PC-3 (cell line): ENCODE data around the gene TMTC2. TPM values are rescaled to one million over a fixed set of nuclear protein-coding genes. Genes with fewer than 3 reads are reported as not detected.

Experiments
- ATAC-seq: fragments of 200-7000 bp; cut with Tn5 transposase; 2 replicates; pipeline ENCODE4 v1.9.1; 2020; ENCODE audit warnings: mild to moderate bottlenecking, moderate library complexity
- BruUV-seq: library from RNA; stranded (reverse); fragments of 400-500 nt; replicated peaks from 2 replicates; lab custom pipeline; 2021; lab: Mats Ljungman, UMichigan
- CTCF ChIA-PET: fragments of 300-600 bp; sonication (Branson Sonifier 250); formaldehyde crosslinking; loops from one replicate; lab custom pipeline; 2022; ENCODE audit warnings: antibody characterized with exemption; lab: Charles Lee
- POLR2A ChIA-PET: fragments of 300-600 bp; sonication (Branson Sonifier 250); formaldehyde crosslinking; loops from one replicate; lab custom pipeline; 2022; ENCODE audit warnings: antibody characterized with exemption; ENCODE audit not compliant: unreplicated experiment; lab: Charles Lee
- DNase-seq: peaks from one replicate; pipeline ENCODE4 v3.0.0-alpha.2; 2015
- H2AFZ ChIP-seq: fragments of 300-600 bp; sonication (generic); 2 replicates; pipeline ENCODE4 v1.6.0; 2016; ENCODE audit warnings: antibody characterized with exemption, low read length
- H3F3A ChIP-seq: fragments of 300-600 bp; sonication (generic); one replicate; pipeline ENCODE4 v1.6.0; 2017; ENCODE audit warnings: antibody characterized with exemption, low read length, control low read depth, mild to moderate bottlenecking; ENCODE audit not compliant: unreplicated experiment
- H3K27ac ChIP-seq: fragments of 300-600 bp; sonication (generic); 2 replicates; pipeline ENCODE4 v1.5.1; 2016; ENCODE audit warnings: mild to moderate bottlenecking, low read length
- H3K27me3 ChIP-seq: fragments of 300-600 bp; sonication (generic); 2 replicates; pipeline ENCODE4 v1.6.1; 2016; ENCODE audit warnings: low read length, mixed read lengths
- H3K36me3 ChIP-seq: fragments of 300-600 bp; sonication (generic); 2 replicates; pipeline ENCODE4 v1.6.1; 2016; ENCODE audit warnings: low read depth, mixed run types, low read length, mixed read lengths
- H3K4me1 ChIP-seq: fragments of 300-600 bp; sonication (generic); 2 replicates; pipeline ENCODE4 v1.5.1; 2016; ENCODE audit warnings: low read length; ENCODE audit not compliant: insufficient read depth
- H3K4me2 ChIP-seq: fragments of 300-600 bp; sonication (generic); 2 replicates; pipeline ENCODE4 v1.6.0; 2016; ENCODE audit warnings: low read length
- H3K4me3 ChIP-seq: fragments of 300-600 bp; sonication (generic); 2 replicates; pipeline ENCODE4 v1.5.1; 2016; ENCODE audit warnings: mild to moderate bottlenecking, low read length, mixed read lengths
- H3K79me2 ChIP-seq: fragments of 300-600 bp; sonication (generic); 2 replicates; pipeline ENCODE4 v1.6.1; 2017; ENCODE audit warnings: low read length, mixed read lengths
- H3K9ac ChIP-seq: fragments of 300-600 bp; sonication (generic); 2 replicates; pipeline ENCODE4 v1.6.0; 2016; ENCODE audit warnings: mild to moderate bottlenecking, low read length
- H3K9me2 ChIP-seq: fragments of 300-600 bp; sonication (generic); replicated peaks from 2 replicates; pipeline ENCODE4 v1.6.1; 2016; ENCODE audit warnings: mixed run types, low read length, mixed read lengths
- H3K9me3 ChIP-seq: fragments of 300-600 bp; sonication (generic); 2 replicates; pipeline ENCODE4 v1.6.1; 2016; ENCODE audit warnings: low read length, mixed read lengths
- H4K20me1 ChIP-seq: fragments of 300-600 bp; sonication (generic); 2 replicates; pipeline ENCODE4 v1.6.1; 2016; ENCODE audit warnings: low read length, mixed read lengths
- EZH2 ChIP-seq: fragments of 300-600 bp; sonication (generic); IDR thresholded peaks from one replicate; pipeline ENCODE4 v1.6.1; 2017; ENCODE audit warnings: antibody characterized with exemption, mild to moderate bottlenecking, low read length; ENCODE audit not compliant: unreplicated experiment
- EZH2phosphoT487 ChIP-seq: fragments of 300-600 bp; sonication (generic); IDR thresholded peaks from 2 replicates; pipeline ENCODE4 v1.6.1; 2018; ENCODE audit warnings: mild to moderate bottlenecking, antibody characterized with exemption, low read length, borderline replicate concordance
- intact Hi-C: fragments of 100-400 bp; cut with micrococcal nuclease; formaldehyde crosslinking; loops from 2 replicates; pipeline ENCODE4 v1.9.0; 2023
- total RNA-seq: library from RNA; depleted of rRNA; stranded (reverse); fragments of >200 nt; gene quantifications from 2 replicates; pipeline ENCODE4 v1.2.3, GENCODE V29; 2014
- TF ChIP-seq, protein P1 (sequence below): fragments of 300-600 bp; sonication (generic); conservative IDR thresholded peaks from 2 replicates; pipeline ENCODE4 v1.5.1; 2017; ENCODE audit warnings: antibody characterized with exemption, low read depth, mild to moderate bottlenecking, low read length

TMTC2 gene
- total RNA-seq, 1 experiment from 2014 or later, result 10.7 TPM

DNA sequence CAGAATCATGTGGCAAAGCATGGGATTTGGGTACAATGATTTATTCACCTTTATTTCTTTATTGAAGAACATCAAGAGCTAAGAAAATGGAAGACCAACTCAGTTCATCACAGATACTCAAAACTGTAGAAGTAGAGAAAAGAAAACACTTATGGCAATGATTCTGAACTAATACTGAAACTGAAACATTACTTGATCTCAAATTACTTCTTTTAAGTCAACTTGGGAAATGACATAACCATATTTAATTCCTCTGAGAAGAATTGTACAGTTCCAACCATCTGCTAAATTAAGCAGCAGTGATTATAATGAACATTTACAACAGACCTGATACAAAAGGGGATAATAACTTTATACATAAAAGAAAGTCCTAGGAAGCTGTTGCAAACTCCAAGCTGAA lies 466.5 kb downstream of the TMTC2 start:
- H3K4me3 ChIP-seq, result no peak overlapping the region
- no peak for DNase-seq
- no TSS peak for BruUV-seq
- TF ChIP-seq EZH2 (no peak), EZH2phosphoT487 (no peak)
- TF ChIP-seq, protein P1, sequence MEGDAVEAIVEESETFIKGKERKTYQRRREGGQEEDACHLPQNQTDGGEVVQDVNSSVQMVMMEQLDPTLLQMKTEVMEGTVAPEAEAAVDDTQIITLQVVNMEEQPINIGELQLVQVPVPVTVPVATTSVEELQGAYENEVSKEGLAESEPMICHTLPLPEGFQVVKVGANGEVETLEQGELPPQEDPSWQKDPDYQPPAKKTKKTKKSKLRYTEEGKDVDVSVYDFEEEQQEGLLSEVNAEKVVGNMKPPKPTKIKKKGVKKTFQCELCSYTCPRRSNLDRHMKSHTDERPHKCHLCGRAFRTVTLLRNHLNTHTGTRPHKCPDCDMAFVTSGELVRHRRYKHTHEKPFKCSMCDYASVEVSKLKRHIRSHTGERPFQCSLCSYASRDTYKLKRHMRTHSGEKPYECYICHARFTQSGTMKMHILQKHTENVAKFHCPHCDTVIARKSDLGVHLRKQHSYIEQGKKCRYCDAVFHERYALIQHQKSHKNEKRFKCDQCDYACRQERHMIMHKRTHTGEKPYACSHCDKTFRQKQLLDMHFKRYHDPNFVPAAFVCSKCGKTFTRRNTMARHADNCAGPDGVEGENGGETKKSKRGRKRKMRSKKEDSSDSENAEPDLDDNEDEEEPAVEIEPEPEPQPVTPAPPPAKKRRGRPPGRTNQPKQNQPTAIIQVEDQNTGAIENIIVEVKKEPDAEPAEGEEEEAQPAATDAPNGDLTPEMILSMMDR, result no peak
- no peak overlapping the region for H3K4me2 ChIP-seq
- H3K4me1 ChIP-seq, result no peaks in the 10 kb centered on the region
- intact Hi-C loops, result no loop called here
- ATAC-seq, result no peak
- no peaks in the 10 kb centered on the region for H3K9me2 ChIP-seq
- POLR2A ChIA-PET, result no interaction called here
- no peaks in the 10 kb centered on the region for H4K20me1 ChIP-seq
- H3K9ac ChIP-seq, result no peak overlapping the region
- H3F3A ChIP-seq, result no peaks in the 10 kb centered on the region
- no peaks in the 10 kb centered on the region for H3K27me3 ChIP-seq
- H3K36me3 ChIP-seq, result no peaks in the 10 kb centered on the region
- CTCF ChIA-PET, result no interaction called here
- H3K79me2 ChIP-seq, result no peaks in the 10 kb centered on the region
- H2AFZ ChIP-seq, result no peak overlapping the region
- H3K27ac ChIP-seq, result no peak overlapping the region
- no peaks in the 10 kb centered on the region for H3K9me3 ChIP-seq

DNA sequence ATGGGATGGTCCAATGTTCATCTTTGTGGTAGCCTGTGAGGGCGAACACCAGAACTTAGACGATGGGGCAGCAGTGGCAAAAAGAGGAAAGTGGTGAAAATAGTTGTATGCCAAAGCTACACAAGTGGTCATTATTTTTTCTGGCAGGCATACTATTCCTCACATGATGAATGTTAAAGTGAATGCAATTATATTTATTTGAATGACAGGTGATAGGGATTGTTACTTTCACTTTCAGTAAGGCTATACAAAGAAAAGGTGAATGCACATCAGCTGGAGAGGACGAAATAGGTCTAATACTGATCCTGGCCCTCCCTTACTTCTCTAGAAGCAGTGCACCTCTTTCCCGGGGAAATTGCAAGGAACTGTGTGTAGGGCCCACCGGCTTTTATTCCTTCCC lies 470.1 kb downstream of the TMTC2 start:
- Histone ChIP-seq H3K9me2 (no peaks in the 10 kb centered on the region), H2AFZ (no peak overlapping the region), H3F3A (no peaks in the 10 kb centered on the region), H3K27ac (no peak overlapping the region), H3K79me2 (no peaks in the 10 kb centered on the region), H3K27me3 (no peaks in the 10 kb centered on the region), H4K20me1 (no peaks in the 10 kb centered on the region), H3K4me3 (no peak overlapping the region), H3K4me1 (peaks cover 10% of the 10 kb centered on the region), H3K36me3 (no peaks in the 10 kb centered on the region), H3K9me3 (no peaks in the 10 kb centered on the region), H3K4me2 (no peak overlapping the region), H3K9ac (no peak overlapping the region)
- no peak for ATAC-seq
- no peak for DNase-seq
- BruUV-seq, result no TSS peak
- intact Hi-C loops, result no loop called here
- no peak for TF ChIP-seq EZH2phosphoT487
- no peak for TF ChIP-seq EZH2
- TF ChIP-seq, protein P1, result no peak
- POLR2A ChIA-PET, result no interaction called here
- CTCF ChIA-PET, result no interaction called here

GRCh38 chr12:83157604-83158003 lies 470.9 kb downstream of the TMTC2 start:
- TF ChIP-seq EZH2 (no peak), EZH2phosphoT487 (no peak)
- TF ChIP-seq, protein P1, result no peak
- ChIA-PET POLR2A (no interaction called here), CTCF (no interaction called here)
- Histone ChIP-seq H3F3A (no peaks in the 10 kb centered on the region), H3K27me3 (no peaks in the 10 kb centered on the region), H3K27ac (no peak overlapping the region), H3K9me2 (no peaks in the 10 kb centered on the region), H3K79me2 (no peaks in the 10 kb centered on the region), H3K36me3 (no peaks in the 10 kb centered on the region), H4K20me1 (no peaks in the 10 kb centered on the region), H2AFZ (no peak overlapping the region), H3K4me2 (no peak overlapping the region), H3K4me3 (no peak overlapping the region), H3K4me1 (peaks cover 18% of the 10 kb centered on the region), H3K9me3 (no peaks in the 10 kb centered on the region), H3K9ac (no peak overlapping the region)
- DNase-seq, result no peak
- no peak for ATAC-seq
- intact Hi-C loops, result no loop called here
- no TSS peak for BruUV-seq
